Smooth muscle cell (in vitro differentiated cells): ENCODE data around the gene STK32B. TPM values are rescaled to one million over a fixed set of nuclear protein-coding genes. Genes with fewer than 3 reads are reported as not detected.

Experiments used
- DNase-seq: peaks from one replicate; lab custom pipeline; 2025; ENCODE audit not compliant: unreplicated experiment; lab: John Stamatoyannopoulos, UW
- H2AFZ ChIP-seq: fragments of 200-600 bp; sonication (generic); 2 replicates; pipeline ENCODE4 v1.6.0; 2016; ENCODE audit warnings: antibody characterized with exemption, low read depth, mild to moderate bottlenecking
- H3F3A ChIP-seq: fragments of 200-600 bp; sonication (generic); 2 replicates; pipeline ENCODE4 v1.6.0; 2017; ENCODE audit warnings: antibody characterized with exemption, low read depth
- H3K27ac ChIP-seq: fragments of 200-600 bp; sonication (generic); 2 replicates; pipeline ENCODE4 v1.5.1; 2016; ENCODE audit warnings: low read depth, mild to moderate bottlenecking
- H3K27me3 ChIP-seq: fragments of 200-600 bp; sonication (generic); 2 replicates; pipeline ENCODE4 v1.6.1; 2016; ENCODE audit warnings: low read depth, mild to moderate bottlenecking
- H3K36me3 ChIP-seq: fragments of 200-600 bp; sonication (generic); 2 replicates; pipeline ENCODE4 v1.5.1; 2016; ENCODE audit warnings: low read depth
- H3K4me1 ChIP-seq: fragments of 200-600 bp; sonication (generic); 2 replicates; pipeline ENCODE4 v1.5.1; 2016; ENCODE audit warnings: low read depth
- H3K4me2 ChIP-seq: fragments of 200-600 bp; sonication (generic); 2 replicates; pipeline ENCODE4 v1.6.0; 2016; ENCODE audit warnings: mild to moderate bottlenecking
- H3K4me3 ChIP-seq: fragments of 200-600 bp; sonication (generic); 2 replicates; pipeline ENCODE4 v1.5.1; 2016; ENCODE audit warnings: mild to moderate bottlenecking
- H3K79me2 ChIP-seq: fragments of 200-600 bp; sonication (generic); 2 replicates; pipeline ENCODE4 v1.6.0; 2016; ENCODE audit warnings: low read depth, mild to moderate bottlenecking
- H3K9ac ChIP-seq: fragments of 200-600 bp; sonication (generic); 2 replicates; pipeline ENCODE4 v1.6.0; 2016; ENCODE audit warnings: low read depth
- H3K9me3 ChIP-seq: fragments of 200-600 bp; sonication (generic); replicated peaks from 2 replicates; pipeline ENCODE4 v1.5.1; 2016; ENCODE audit warnings: low read depth
- H4K20me1 ChIP-seq: fragments of 200-600 bp; sonication (generic); 2 replicates; pipeline ENCODE4 v1.6.0; 2016; ENCODE audit warnings: low read depth
- WGBS: methylation state at CpG from one replicate; pipeline ENCODE4 v1.1.7; 2016; ENCODE audit warnings: low lambda C conversion rate; 5-methylcytosine and 5-hydroxymethylcytosine counted together
- polyA plus RNA-seq: library from polyadenylated mRNA; unstranded; fragments of >200 nt; fragmentation: Nextera tagmentation; extraction: Ambion mirVana; gene quantifications from 2 replicates; pipeline ENCODE4 v1.2.1, GENCODE V29; 2016
- small RNA-seq: library from RNA; depleted of rRNA; stranded (forward); fragments of <200 nt; gene quantifications from one replicate; pipeline ENCODE3, GENCODE V24; 2014
- total RNA-seq: library from RNA; depleted of rRNA; stranded (reverse); fragments of >200 nt; gene quantifications from 2 replicates; pipeline ENCODE4 v1.2.3, GENCODE V29; 2014
- TF ChIP-seq, protein P1 (sequence below): fragments of 200-600 bp; sonication (generic); IDR thresholded peaks from 2 replicates; pipeline ENCODE4 v1.5.1; 2017; ENCODE audit warnings: borderline replicate concordance, mild to moderate bottlenecking, antibody characterized with exemption; ENCODE audit not compliant: insufficient read depth, poor library complexity, severe bottlenecking

Gene STK32B
- total and polyA plus RNA-seq, 2 experiments from 2014 or later: 3.5 to 4.0 TPM

DNA sequence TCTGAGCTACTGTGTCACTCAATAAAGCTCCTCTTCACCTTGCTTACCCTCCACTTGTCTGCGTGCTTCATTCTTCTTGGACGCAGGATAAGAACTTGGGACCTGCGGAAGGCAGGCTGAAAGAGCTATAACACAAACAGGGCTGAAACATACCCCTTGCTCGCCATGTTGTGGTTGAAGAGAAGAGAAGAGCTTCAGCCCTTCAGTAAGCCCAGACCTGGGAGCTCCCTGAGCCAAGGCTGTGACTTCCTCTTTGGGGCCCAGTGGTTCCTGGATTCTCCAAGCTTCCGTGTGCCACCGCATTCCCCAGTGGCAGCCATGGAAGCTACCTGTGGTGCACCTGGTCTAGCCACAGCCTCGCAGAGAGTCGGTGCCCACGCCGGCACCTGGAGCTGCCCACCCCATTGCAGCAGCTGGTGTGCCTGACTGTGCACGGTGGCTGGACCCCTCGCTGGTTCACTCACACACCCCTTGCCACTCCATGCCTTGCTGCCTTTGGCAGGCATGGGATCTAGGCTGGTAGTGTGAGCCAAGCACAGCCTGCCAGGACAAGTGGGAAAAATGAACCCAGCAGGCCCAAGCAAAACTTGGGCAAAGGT lies 496.5 kb downstream of the STK32B start:
- Histone ChIP-seq H3K36me3 (peaks cover 4% of the 10 kb centered on the region), H3K4me3 (no peak overlapping the region), H3K9me3 (no peaks in the 10 kb centered on the region), H3K27me3 (no peaks in the 10 kb centered on the region), H3K27ac (no peak overlapping the region), H4K20me1 (no peaks in the 10 kb centered on the region), H3K9ac (no peak overlapping the region), H3F3A (no peaks in the 10 kb centered on the region), H2AFZ (no peak overlapping the region), H3K79me2 (no peaks in the 10 kb centered on the region), H3K4me2 (no peak overlapping the region), H3K4me1 (no peaks in the 10 kb centered on the region)
- WGBS: 96% methylated on average over 12 of the region's 12 CpGs
- TF ChIP-seq, protein P1, sequence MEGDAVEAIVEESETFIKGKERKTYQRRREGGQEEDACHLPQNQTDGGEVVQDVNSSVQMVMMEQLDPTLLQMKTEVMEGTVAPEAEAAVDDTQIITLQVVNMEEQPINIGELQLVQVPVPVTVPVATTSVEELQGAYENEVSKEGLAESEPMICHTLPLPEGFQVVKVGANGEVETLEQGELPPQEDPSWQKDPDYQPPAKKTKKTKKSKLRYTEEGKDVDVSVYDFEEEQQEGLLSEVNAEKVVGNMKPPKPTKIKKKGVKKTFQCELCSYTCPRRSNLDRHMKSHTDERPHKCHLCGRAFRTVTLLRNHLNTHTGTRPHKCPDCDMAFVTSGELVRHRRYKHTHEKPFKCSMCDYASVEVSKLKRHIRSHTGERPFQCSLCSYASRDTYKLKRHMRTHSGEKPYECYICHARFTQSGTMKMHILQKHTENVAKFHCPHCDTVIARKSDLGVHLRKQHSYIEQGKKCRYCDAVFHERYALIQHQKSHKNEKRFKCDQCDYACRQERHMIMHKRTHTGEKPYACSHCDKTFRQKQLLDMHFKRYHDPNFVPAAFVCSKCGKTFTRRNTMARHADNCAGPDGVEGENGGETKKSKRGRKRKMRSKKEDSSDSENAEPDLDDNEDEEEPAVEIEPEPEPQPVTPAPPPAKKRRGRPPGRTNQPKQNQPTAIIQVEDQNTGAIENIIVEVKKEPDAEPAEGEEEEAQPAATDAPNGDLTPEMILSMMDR: no peak
- no peak for DNase-seq

Small RNAs within 50 kb of the gene (small RNA-seq; reads per million reads assigned to genes)
- gene RF00019: not detected

Other genes with a start within 250 kb of the STK32B start
- 13.4 and 15.5 TPM in 2 replicates for gene MSX1, start 191.8 kb upstream of the STK32B start, total RNA-seq
- gene MSX1, start 191.8 kb upstream of the STK32B start, polyA plus RNA-seq: 27.5 and 34.1 TPM in 2 replicates
- 17.7 and 24.5 TPM in 2 replicates for gene CYTL1, start 32.0 kb upstream of the STK32B start, total RNA-seq
- gene CYTL1, start 32.0 kb upstream of the STK32B start, polyA plus RNA-seq: 14.3 and 31.0 TPM in 2 replicates